Gastrocnemius medialis (tissue), 4 donors: ENCODE results near the gene EIF2S1.

Source experiments
- CTCF ChIP-seq, 5 experiments: fragments of 450-650 bp in 3 of 5; fragments of 200-600 bp in 2 of 5; sonication (generic) in 2 of 5; IDR thresholded peaks in 4 of 5; conservative IDR thresholded peaks in 1 of 5; 1 replicate in 4 of 5; 2 replicates in 1 of 5; pipeline ENCODE4 v1.5.1; 2016 to 2019; ENCODE audit warnings: antibody characterized with exemption in 5 of 5, mild to moderate bottlenecking in 3 of 5, moderate library complexity in 3 of 5
- POLR2A ChIP-seq, 2 donors: fragments of 450-650 bp; IDR thresholded peaks; one replicate each; pipeline ENCODE4 v1.6.1; 2017; ENCODE audit warnings: antibody characterized with exemption in 2 of 2, mild to moderate bottlenecking in 2 of 2, moderate library complexity in 2 of 2

GRCh38 chr14:67343601-67344230 is 16.4 kb upstream of the EIF2S1 start:
- TF ChIP-seq CTCF (IDR thresholded peaks at IDR 0.05 in 4 of 5, conservative IDR thresholded peaks at IDR 0.05 in 1 of 5) (no peak), POLR2A (IDR thresholded peaks at IDR 0.05) (no peak)
